ES-I3 (cell line): ENCODE data around the gene ABHD3.
"Not testable (repeated sequence)": the region's sequence is repeated elsewhere in the genome, so short reads cannot be mapped to it uniquely, and the experiment has no call there.

Source experiments
- H3K36me3 ChIP-seq: 2 replicates; pipeline ENCODE4 v1.6.1; 2013; ENCODE audit warnings: mild to moderate bottlenecking, low read length, control low read depth, moderate library complexity; ENCODE audit not compliant: insufficient read depth
- H3K4me1 ChIP-seq: 2 replicates; pipeline ENCODE4 v1.6.1; 2013; ENCODE audit warnings: mild to moderate bottlenecking, control low read depth, low read length; ENCODE audit not compliant: insufficient read depth
- H3K9ac ChIP-seq: 2 replicates; pipeline ENCODE4 v1.6.1; 2013; ENCODE audit warnings: low read depth, mild to moderate bottlenecking, low read length, moderate library complexity
- H3K9me3 ChIP-seq: 2 replicates; pipeline ENCODE4 v1.6.1; 2013; ENCODE audit warnings: mild to moderate bottlenecking, low read length, moderate library complexity; ENCODE audit not compliant: control insufficient read depth, insufficient read depth

ABHD3 gene

DNA sequence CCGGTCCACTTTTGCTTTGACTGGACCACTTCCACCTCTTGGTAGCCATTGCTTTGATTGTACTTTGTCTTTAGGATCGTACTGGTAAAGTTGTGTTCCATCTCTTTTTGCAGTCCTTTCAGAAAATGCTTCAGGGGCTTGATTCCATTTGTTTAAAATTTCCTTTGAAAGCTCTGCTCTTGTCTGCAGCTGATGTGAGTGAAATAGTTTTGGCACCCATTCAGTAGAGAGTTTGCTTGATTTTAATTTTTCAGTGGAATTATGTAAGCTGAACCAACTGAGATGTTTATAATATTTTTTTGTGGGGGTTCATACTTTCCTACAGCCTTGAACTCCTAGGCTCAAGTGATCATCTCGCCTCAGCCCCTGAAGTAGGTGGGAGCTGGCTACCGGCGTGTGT, 28.4 kb upstream of the ABHD3 start:
- H3K9me3 ChIP-seq: no peaks in the 10 kb centered on the region
- no peaks in the 10 kb centered on the region for H3K36me3 ChIP-seq
- no peak overlapping the region for H3K9ac ChIP-seq
- peaks cover 6% of the 10 kb centered on the region; the same call in 1 of the 2 replicates for H3K4me1 ChIP-seq

DNA sequence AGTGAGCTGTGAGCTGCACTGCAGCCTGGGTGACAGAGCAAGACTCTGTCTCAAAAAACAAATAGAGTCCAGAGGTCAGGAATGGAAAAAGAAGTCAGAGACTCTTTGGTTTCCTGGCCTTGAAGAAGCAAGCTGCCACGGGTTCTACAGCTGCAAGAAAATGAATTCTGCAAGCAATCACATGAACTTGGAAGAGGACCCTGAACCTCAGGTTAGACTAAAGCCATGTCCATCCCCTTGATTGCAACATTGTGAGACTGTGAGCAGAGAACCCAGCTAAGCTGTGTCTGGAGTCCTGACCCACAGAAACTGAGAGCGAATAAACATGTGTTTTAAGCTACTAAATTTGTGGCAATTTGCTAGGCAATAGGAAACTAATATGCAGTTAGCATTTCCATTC, 23.1 kb upstream of the ABHD3 start:
- Histone ChIP-seq H3K9me3 (no peaks in the 10 kb centered on the region), H3K36me3 (no peaks in the 10 kb centered on the region), H3K4me1 (no peaks in the 10 kb centered on the region), H3K9ac (no peak overlapping the region)

DNA sequence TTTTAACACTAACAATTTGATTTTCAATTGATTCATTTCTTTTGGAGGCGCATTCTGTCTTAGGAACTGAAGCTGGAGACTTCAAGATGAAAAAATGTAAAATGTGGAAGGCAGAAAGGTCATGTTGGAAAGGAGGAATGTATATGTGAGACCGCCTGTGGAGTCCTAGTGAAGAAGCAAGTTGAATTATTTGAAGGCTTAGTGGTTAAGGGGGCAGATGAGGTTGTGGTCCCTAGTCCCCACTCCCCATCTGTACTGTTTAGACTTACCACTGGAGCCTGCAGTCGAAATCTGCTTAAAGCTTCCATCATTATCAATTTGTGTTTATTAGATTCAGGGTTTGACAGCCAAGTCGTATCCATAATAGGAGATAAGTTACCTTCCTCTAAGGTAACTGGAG, 20.6 kb upstream of the ABHD3 start:
- H3K9ac ChIP-seq: no peak overlapping the region
- H3K36me3 ChIP-seq: no peaks in the 10 kb centered on the region
- no peaks in the 10 kb centered on the region for H3K4me1 ChIP-seq
- no peaks in the 10 kb centered on the region for H3K9me3 ChIP-seq

DNA sequence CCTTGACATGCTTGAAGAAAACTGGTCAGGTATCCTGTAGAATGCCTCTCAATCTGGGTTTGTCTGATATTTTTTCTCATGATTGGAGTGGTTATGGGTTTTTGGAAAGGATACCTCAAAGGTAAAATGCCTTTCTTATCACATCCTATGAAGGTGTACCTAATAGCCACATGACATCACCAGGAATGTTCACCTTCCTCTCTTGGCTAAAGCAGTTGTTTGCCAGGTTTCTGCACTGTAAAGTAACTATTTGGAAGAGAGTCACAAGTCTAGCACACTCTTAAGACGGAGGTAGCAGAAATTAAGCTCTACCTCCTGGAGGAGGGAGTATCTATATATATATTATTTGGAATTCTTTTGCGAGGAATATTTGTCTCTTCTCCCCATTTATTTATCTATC, 18.1 kb upstream of the ABHD3 start:
- no peaks in the 10 kb centered on the region for H3K9me3 ChIP-seq
- H3K9ac ChIP-seq: no peak overlapping the region
- H3K4me1 ChIP-seq: no peaks in the 10 kb centered on the region
- H3K36me3 ChIP-seq: no peaks in the 10 kb centered on the region

DNA sequence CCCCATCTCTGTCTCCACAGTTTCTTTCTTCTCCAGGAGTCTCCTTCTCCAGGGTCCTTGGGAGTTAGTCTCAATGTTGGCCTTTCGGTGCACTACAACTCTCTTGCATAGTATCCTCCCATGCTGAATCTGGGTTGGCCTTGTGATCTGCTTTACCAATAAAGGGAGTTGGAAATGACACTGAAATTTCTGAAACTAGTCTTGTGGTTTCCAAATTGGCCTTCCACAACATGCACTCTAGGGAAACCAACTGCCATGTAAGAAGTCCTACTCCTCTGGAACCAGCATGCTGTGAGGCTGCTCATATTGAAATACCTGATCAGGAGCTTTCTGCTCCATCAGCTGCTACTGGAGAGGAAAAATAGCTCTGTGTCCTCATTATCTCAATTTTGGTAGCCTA, 9.9 kb upstream of the ABHD3 start:
- Histone ChIP-seq H3K9me3 (no peaks in the 10 kb centered on the region), H3K9ac (no peak overlapping the region), H3K4me1 (no peaks in the 10 kb centered on the region), H3K36me3 (no peaks in the 10 kb centered on the region)

- H3K9ac ChIP-seq, H3K36me3 ChIP-seq, H3K4me1 ChIP-seq, H3K9me3 ChIP-seq: not testable (repeated sequence)
These were observed 2.6 kb upstream of the ABHD3 start for GRCh38 chr18:21707130-21707529.

- no peak overlapping the region for H3K9ac ChIP-seq
- no peaks in the 10 kb centered on the region for H3K9me3 ChIP-seq
- H3K4me1 ChIP-seq: no peaks in the 10 kb centered on the region
- H3K36me3 ChIP-seq: no peaks in the 10 kb centered on the region
These were observed 1.9 kb upstream of the ABHD3 start for GRCh38 chr18:21706386-21706865.

DNA sequence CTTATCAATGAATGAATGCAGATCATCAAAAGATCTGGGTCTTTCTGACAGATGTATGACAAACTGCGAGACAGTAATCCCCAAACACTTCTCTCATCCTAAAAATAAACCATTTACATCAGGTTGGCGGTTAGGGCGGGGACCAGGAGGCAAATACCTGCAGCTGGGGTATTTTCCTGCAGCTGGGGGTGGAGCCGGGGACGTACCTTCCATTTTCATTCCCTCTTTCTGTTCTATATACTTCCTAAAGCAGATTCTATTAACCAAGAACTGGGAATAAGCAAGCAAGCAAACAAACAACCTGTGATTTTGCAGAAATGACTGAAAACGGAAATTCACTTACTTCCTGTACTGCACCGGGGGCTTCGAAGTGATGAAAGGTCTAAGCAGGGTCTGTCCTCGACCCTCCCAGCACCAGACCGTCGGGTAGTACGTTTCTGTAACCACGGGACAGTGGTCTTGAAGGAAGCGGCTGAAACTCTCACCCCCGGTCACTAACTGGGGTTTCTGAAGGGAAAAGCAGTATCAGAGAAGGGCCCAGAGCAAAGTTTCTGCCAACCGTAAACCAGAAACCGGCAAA, 1.2 kb downstream of the ABHD3 start:
- Histone ChIP-seq H3K36me3 (no peaks in the 10 kb centered on the region), H3K4me1 (no peaks in the 10 kb centered on the region), H3K9me3 (no peaks in the 10 kb centered on the region), H3K9ac (peak overlapping the region; percentile 76)

GRCh38 chr18:21702602-21703001, 2.0 kb downstream of the ABHD3 start:
- Histone ChIP-seq H3K36me3 (no peaks in the 10 kb centered on the region), H3K4me1 (no peaks in the 10 kb centered on the region), H3K9me3 (no peaks in the 10 kb centered on the region), H3K9ac (no peak overlapping the region)

- no peaks in the 10 kb centered on the region for H3K4me1 ChIP-seq
- no peaks in the 10 kb centered on the region for H3K36me3 ChIP-seq
- H3K9ac ChIP-seq: no peak overlapping the region
- no peaks in the 10 kb centered on the region for H3K9me3 ChIP-seq
These were observed 3.0 kb downstream of the ABHD3 start for GRCh38 chr18:21701621-21702020.

DNA sequence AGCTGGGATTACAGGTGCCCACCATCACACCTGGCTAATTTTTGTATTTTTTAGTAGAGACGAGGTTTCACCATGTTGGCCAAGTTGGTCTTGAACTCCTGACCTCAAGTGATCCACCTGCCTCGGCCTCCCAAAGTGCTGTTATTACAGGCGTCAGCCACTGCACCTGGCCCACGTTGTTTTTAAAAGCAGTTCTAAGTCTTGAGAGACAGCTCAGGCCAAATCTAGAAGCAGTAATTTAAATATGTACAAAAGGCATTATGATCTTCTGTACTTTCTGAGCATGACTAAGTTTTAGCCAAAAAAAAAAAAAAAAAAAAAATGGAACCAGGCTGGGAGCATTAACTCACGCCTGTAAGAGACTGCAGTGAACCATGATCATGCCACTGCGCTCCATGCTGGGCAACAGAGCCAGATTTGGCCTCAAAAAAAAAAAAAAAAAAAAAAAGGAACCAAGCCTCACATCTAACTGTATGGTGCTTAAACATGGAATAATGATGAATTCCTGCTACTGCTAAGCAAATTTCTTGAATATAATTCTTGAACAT, 4.0 kb downstream of the ABHD3 start:
- no peaks in the 10 kb centered on the region for H3K36me3 ChIP-seq
- no peak overlapping the region for H3K9ac ChIP-seq
- no peaks in the 10 kb centered on the region for H3K9me3 ChIP-seq
- no peaks in the 10 kb centered on the region for H3K4me1 ChIP-seq

GRCh38 chr18:21693322-21693721, 11.3 kb downstream of the ABHD3 start:
- Histone ChIP-seq H3K36me3 (no peaks in the 10 kb centered on the region), H3K9ac (no peak overlapping the region), H3K4me1 (no peaks in the 10 kb centered on the region), H3K9me3 (no peaks in the 10 kb centered on the region)

- no peak overlapping the region for H3K9ac ChIP-seq
- no peaks in the 10 kb centered on the region for H3K4me1 ChIP-seq
- H3K36me3 ChIP-seq: no peaks in the 10 kb centered on the region
- no peaks in the 10 kb centered on the region for H3K9me3 ChIP-seq
These were observed 14.8 kb downstream of the ABHD3 start for GRCh38 chr18:21689736-21690135.

- H3K9me3 ChIP-seq: no peaks in the 10 kb centered on the region
- peaks cover 10% of the 10 kb centered on the region for H3K4me1 ChIP-seq
- H3K36me3 ChIP-seq: no peaks in the 10 kb centered on the region
- H3K9ac ChIP-seq: no peak overlapping the region
These were observed 18.1 kb downstream of the ABHD3 start for GRCh38 chr18:21686282-21687105.

- H3K36me3 ChIP-seq, H3K9me3 ChIP-seq, H3K9ac ChIP-seq: not testable (repeated sequence)
- H3K4me1 ChIP-seq: peaks cover 10% of the 10 kb centered on the region
These were observed 19.0 kb downstream of the ABHD3 start for GRCh38 chr18:21685556-21685981.
